ENCODE results near the gene CYP4V2.
"Not testable (repeated sequence)": the region's sequence is repeated elsewhere in the genome, so short reads cannot be mapped to it uniquely, and the experiment has no call there.

Gene CYP4V2

DNA sequence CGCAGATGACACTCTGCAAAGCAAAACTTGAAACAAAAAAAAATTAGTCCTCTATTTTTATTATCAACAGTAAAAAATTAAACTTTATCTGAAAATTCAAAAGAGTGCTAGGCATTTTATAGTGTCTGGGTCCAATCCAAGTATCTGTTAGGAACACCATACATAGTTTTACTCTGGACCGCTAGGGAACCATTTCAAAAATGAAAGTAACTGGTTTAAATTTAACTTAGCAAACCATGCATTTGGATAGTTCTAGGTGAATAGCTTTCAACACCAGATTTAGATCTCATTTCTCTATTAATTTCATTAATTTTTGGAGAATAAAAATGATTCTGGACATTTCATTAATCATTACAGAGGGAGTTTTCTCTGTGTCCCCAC is 37.1 kb downstream of the CYP4V2 start:
- no peak for DNase-seq (ENCODE audit: low spot score)

DNA sequence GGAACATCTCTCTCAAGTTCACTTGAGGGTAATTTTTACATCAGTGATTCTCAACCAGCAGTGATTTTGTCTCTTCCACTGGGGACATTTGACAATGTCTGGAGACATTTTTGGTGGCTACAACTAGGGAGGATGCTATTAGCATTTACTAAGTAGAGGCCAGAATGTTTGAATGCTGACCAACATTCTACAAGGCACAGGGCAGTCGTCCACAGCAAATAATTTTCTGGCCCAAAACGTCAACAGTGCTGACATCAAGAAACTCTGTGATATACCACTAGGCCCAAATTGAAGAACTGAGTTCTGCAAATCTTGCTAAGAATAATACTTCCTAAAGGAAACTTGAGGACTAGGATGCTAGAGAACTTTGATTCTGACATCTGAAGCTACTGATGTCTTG is 43.0 kb downstream of the CYP4V2 start:
- DNase-seq (ENCODE audit: low spot score) = no peak

DNA sequence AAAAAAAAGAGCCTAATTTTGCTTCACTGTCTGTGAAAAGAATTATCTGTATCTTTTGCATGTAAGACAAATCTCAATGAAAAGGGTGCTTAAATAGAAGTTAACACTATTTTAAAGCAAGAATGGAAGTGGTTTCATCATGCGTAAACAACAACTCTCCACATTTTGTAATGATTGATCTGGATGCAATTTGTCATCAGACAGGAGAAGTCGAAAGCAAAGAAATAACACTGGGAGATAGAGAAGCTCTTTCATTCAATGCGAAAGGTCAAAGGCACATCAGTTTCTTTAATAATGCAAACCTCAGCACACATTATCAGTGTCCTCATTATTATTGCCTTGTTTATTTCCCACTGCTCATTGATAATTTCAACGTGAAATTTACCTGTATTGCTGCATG is 44.8 kb downstream of the CYP4V2 start:
- no peak for DNase-seq (ENCODE audit: low spot score)

DNA sequence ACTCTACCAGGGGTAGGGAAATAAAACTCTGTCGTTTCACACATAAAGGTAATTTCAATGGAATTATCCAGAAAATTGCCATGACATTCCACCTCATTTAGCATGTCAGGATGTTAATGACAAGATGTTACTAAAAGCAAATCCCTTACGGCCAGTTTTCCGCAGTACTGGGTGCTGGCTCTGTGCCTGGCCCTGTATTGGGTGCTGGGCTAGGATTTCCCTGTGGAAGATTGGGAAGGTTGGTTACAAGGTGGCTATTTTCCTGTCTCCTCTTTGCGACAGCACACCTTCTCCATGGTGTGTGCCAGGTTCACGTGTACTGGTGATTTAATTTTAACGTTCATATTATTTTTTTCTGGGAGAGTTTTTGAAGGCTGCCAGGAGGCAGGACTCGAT is 49.1 kb downstream of the CYP4V2 start:
- DNase-seq (ENCODE audit: low spot score) = no peak

DNA sequence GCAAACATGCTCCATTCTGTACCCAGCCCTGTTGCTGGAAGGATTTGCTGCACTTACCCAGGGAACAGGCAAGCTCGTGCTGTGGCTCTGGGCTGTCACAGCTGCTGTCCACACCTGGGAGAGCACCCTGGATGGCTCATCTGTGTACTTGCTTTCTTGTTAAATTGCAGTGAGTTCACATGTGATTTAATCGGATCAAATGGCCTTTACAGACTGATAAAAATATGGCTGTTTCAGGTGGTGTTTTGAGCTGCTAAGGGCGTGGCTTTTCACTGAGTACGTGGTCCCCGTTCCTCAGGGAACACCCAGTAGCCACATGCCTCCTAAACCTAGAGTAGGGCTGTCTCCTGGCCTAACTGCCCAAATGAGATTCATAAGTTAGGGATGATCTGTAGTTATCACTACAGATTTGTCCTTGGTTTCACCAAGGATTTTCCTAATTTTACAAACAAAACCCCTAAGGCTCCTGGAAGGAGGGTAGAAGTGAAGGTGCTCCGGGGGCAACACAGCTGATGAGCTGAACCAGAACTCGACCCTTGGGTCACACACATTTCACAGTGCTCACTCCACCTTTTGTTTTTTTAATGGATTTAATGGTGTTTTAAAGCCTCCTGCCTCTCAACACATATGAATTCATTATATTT is 49.6 kb downstream of the CYP4V2 start:
- DNase-seq (ENCODE audit: low spot score) = no peak

DNA sequence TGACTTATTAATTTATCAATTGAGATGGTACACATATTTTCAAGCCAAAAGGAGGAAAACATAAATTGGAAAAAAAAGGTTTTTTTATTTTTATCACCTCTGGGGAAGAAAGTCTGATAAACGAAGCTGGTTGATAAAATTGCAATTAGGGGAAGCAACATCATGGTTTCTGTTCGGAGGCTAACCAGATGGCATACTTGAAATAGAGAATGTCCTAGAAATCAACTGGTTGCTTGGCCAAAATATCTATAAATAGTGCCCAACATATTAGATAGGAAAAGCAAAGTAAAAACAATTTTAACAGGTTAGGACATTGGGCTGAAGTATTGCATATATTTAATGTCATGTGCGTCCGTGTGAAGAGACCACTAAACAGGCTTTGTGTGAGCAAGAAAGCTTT is 50.2 kb downstream of the CYP4V2 start:
- DNase-seq (ENCODE audit: low spot score) = no peak

DNA sequence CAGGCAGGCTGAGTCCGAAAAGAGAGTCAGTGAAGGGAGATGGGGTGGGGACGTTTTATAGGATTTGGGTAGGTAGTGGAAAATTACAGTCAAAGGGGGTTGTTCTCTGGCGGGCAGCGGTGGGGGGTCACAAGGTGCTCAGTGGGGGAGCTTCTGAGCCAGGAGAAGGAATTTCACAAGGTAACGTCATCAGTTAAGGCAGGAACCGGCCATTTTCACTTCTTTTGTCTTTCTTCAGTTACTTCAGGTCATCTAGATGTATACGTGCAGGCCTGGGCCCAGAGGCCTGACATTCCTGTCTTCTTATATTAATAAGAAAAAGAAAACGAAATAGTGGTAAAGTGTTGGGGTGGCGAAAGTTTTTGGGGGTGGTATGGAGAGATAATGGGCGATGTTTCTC is 50.7 kb downstream of the CYP4V2 start:
- not testable (repeated sequence) for DNase-seq (ENCODE audit: low spot score)

DNA sequence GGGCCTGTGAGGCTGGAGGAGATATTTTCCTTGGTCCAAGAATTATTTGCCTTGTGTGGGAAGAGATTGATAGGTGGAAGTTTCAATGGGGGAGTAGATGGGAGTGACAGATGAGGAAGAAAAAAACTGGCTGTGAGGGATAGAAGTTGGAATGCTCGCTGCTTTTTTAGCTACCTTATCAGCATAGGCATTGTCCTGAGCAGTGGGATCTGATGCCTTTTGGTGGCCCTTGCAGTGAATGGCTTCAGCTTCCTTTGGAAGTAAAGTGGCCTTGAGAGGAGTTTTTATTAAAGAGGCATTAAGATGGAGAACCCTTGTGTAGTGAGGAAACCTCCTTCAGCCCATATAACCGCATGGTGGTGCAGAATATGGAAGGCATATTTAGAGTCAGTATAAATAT is 52.0 kb downstream of the CYP4V2 start:
- DNase-seq (ENCODE audit: low spot score) = no peak

DNA sequence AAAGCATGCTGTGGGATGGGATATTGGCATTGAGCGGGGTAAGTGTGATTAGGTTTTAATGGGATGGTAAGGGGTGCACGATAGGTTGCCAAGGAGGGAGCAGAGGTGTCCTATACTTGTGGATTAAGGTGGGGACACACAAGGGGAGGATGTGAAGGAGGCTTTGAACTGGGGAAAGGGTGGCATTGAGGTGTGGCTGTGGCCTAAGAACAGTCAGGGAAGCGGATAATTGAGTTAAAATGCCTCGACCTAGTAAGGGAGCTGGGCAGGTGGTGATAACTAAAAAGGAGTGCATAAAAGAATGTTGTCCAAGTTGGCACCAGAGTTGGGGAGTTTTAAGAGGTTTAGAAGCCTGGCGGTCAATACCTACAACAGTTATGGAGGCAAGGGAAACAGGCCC is 53.5 kb downstream of the CYP4V2 start:
- DNase-seq (ENCODE audit: low spot score) = no peak

DNA sequence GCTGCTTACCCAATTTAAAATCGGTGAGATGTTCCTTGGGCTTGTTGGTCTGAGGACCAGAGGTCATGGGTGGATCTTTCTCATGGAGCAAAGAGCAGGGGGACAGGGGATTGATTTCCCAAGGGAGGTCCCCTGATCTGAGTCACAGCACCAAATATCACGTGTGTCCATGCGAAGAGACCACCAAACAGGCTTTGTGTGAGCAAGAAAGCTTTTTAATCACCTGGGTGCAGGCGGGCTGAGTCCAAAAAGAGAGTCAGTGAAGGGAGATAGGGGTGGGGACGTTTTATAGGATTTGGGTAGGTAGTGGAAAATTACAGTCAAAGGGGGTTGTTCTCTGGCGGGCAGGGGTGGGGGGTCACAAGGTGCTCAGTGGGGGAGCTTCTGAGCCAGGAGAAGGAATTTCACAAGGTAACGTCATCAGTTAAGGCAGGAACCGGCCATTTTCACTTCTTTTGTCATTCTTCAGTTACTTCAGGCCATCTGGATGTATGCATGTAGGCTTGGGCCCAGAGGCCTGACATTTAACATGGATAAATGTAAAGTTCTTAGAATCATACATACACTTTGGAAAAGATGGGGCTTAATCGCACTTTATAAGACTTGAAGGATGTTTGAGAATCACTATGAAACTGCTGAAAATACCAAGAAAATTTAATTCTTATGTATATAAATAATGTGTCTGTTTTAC is 55.8 kb downstream of the CYP4V2 start:
- not testable (repeated sequence) for DNase-seq (ENCODE audit: low spot score)

DNA sequence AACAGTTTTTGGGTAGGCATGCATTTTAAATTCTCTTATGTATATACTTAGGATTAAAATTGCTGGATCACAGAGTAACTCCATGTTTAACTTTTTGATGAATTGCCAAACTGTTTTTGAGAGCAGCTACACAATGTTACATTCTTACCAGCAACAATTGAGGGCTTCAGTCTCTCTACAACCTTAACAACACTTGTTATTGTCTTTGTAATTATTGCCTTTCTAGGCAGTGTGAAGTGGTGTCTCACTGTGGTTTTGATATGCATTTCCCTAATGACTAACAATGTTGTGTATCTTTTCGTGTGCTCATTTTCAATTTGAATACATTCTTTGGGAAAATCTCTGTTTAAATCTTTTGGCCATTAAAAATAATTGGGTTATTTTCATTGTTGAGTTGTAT is 57.3 kb downstream of the CYP4V2 start:
- DNase-seq (ENCODE audit: low spot score) = no peak

DNA sequence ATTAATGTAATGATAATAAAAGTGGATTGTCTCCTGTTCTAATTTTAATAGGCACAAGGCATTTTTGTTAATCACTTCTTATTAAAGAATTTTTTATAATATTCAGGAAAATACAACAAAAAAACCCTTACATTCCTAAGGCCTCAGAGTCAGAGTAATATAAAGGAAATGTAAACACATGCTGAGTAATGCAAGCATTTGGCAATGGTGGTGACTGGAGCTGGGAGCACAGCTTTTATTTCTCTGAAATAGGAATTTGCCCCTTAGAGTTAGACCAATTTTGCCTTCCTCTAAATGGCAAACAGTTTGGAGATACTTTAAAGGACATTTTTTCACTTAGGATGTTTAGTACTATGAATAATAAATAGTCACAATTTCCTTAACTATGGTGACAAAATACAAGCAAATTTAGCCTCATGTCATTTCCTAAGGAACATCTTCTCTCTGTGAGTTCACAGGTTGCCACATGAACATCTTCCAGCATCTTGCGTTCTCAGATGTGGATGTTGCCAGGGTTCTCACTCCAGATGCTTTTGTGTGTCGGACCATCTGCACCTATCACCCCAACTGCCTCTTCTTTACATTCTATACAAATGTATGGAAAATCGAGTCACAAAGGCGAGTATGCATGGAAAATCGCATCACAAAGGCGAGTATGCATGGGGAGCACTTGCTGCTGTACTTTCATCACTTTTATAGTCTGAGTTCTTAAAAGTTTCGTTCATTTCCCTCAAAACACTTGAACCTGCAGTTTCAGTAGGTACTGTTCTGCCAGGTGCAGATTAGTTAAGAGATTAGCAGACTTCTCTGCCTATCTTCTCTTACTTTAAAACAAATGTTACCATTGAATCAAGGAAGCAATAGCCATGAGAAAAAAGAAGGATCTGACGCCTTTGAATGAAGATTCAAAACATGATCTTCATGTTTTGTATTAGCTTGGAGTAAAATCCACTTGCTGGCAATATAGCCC is 58.7 kb downstream of the CYP4V2 start:
- no peak for DNase-seq (ENCODE audit: low spot score)

DNA sequence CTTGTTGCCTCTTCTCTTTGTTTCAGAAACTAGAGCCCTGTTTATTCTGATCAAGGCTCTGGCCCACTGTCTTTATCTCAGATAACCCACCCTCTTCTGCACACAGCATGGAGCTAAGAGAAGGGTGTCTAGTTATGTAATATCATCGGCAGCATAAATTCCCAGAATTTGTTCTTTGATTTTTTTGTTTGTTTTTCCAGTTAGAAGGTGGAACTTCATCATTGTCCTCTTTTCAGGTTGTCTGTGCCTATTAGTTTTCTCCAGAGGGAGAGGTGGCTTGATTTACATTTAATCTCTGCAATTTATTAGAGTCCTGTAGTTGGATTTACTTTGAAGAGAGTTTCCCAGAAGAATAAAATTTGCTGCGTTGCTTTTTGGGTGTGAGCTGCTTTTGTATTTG is 59.4 kb downstream of the CYP4V2 start:
- DNase-seq (ENCODE audit: low spot score) = no peak

DNA sequence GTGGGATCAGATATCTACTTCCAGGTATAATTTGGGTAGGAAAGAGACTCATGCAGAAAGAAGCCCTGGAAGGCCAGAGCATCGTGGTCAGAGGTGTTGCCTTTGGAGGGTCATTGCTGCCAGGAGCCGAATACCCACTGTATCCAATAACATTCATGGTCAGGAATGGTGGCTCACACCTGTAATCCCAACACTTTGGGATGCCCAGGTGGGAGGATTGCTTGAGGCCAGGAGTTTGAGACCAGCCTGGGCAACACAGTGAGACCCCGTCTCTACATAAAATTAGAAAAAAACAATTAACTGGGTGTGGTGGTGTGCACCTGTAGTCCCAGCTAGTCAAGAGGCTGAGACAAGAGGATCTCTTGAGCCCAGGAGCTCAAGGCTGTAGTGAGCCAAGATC is 63.8 kb downstream of the CYP4V2 start:
- DNase-seq (ENCODE audit: low spot score) = no peak

DNA sequence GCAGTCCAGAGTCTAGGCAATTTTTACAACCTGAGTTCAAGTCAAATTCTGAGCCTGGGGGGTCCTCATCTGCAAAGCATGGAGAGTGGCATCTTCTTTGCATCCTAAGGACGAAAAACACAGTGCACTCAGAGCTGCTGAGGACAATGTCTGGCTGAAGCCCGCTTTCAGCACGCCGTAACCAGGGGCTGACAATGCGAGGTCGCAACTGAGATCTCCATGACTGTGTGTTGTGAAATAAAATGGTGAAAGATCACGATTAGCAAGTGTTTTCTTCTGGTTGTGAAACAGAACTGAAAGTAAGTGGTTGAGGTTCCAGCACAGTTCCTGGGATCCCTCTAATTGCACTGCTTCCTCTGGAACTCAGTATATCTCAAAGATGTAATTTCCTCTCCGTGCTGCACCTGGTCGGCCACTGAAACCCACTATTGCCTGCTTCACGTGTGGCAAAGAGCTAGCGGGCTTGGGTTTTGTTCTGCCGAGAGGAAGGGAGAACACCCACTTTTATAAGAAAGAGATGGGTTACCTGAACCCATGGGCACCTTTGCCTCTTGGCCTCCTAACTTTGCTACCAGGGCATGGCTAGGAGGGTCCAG is 66.9 kb downstream of the CYP4V2 start:
- no peak for DNase-seq (ENCODE audit: low spot score)

DNA sequence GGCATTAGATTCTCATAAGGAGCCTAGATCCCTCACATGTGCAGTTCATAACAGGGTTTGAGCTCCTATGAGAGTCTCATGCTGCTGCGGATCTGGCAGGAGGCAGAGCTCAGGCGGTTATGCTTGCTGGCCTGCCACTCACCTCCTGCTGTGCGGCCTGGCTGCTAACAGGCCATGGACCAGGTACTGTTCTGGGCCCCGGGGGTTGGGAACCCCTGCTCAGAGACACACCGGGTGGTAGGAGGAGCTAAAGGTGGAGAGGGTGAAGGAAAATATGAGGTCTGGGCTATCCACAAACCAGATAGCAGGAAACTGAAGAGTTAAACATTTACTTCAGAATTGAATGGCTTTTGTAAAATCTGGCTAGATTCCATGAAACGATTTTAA is 68.7 kb downstream of the CYP4V2 start:
- no peak for DNase-seq (ENCODE audit: low spot score)

Measured in D341Med (cell line).